Muscle of leg (tissue), 11 donors: ENCODE measurements around the gene SGK1. TPM values are rescaled to one million over a fixed set of nuclear protein-coding genes. Genes with fewer than 3 reads are reported as not detected.
"Not testable (repeated sequence)": the region's sequence is repeated elsewhere in the genome, so short reads cannot be mapped to it uniquely, and the experiment has no call there.

Experiments used
- DNase-seq: peaks from one replicate; pipeline ENCODE4 v3.0.0; 2013
- H3K27ac ChIP-seq: one replicate; pipeline ENCODE4 v1.5.1; 2013; ENCODE audit warnings: mild to moderate bottlenecking, low read length, control low read depth
- H3K27me3 ChIP-seq: one replicate; pipeline ENCODE4 v1.6.1; 2013; ENCODE audit warnings: low read length; ENCODE audit not compliant: control insufficient read depth, insufficient read depth
- H3K36me3 ChIP-seq: one replicate; pipeline ENCODE4 v1.6.1; 2013; ENCODE audit warnings: low read length; ENCODE audit not compliant: control insufficient read depth, insufficient read depth
- H3K4me1 ChIP-seq: one replicate; pipeline ENCODE4 v1.6.1; 2013; ENCODE audit warnings: low read length; ENCODE audit not compliant: control insufficient read depth, insufficient read depth
- H3K4me3 ChIP-seq: one replicate; pipeline ENCODE4 v1.5.1; 2013; ENCODE audit warnings: low read length, control low read depth
- H3K9me3 ChIP-seq: replicated peaks from 2 replicates; pipeline ENCODE4 v1.6.1; 2013; ENCODE audit warnings: low read depth, low read length; ENCODE audit not compliant: control insufficient read depth
- WGBS: methylation state at CpG from one replicate; pipeline ENCODE4 v1.1.5; 2013; ENCODE audit warnings: missing lambda C conversion rate; ENCODE audit not compliant: insufficient coverage; 5-methylcytosine and 5-hydroxymethylcytosine counted together
- polyA plus RNA-seq, 8 donors: library from polyadenylated mRNA; unstranded; fragments of 120-200 nt; gene quantifications; one replicate each; pipeline versions ENCODE4 v1.2.1 to v1.2.3, GENCODE V29; 2013; ENCODE audit warnings: inconsistent platforms in 1 of 8, low replicate concordance in 1 of 8; ENCODE audit not compliant: insufficient read length in 8 of 8, insufficient read depth in 1 of 8
- total RNA-seq: library from RNA; stranded (reverse); fragments of 120-200 nt; gene quantifications from one replicate; pipeline ENCODE4 v1.2.4, GENCODE V29; 2013

The SGK1 gene
- total and polyA plus RNA-seq, 9 donors = 17.4 to 32.2 (median 19.4) TPM

- H3K4me3 ChIP-seq = no peak overlapping the region
- H3K27me3 ChIP-seq = no peaks in the 10 kb centered on the region
- no peak overlapping the region for H3K27ac ChIP-seq
- 57% methylated on average over 3 of the region's 3 CpGs for WGBS
- no peaks in the 10 kb centered on the region for H3K9me3 ChIP-seq
- no peaks in the 10 kb centered on the region for H3K4me1 ChIP-seq
- no peak for DNase-seq
- no peaks in the 10 kb centered on the region for H3K36me3 ChIP-seq
Measured at GRCh38 chr6:134309227-134309626, 8.7 kb downstream of the SGK1 start.

GRCh38 chr6:134308800-134309199, 9.1 kb downstream of the SGK1 start:
- H3K27ac ChIP-seq = no peak overlapping the region
- H3K27me3 ChIP-seq = no peaks in the 10 kb centered on the region
- H3K36me3 ChIP-seq = no peaks in the 10 kb centered on the region
- H3K9me3 ChIP-seq = no peaks in the 10 kb centered on the region
- H3K4me1 ChIP-seq = no peaks in the 10 kb centered on the region
- WGBS = 43% methylated on average over 1 of the region's 9 CpGs
- DNase-seq = no peak
- H3K4me3 ChIP-seq = no peak overlapping the region

GRCh38 chr6:134307870-134308269, 10.0 kb downstream of the SGK1 start:
- no peak overlapping the region for H3K27ac ChIP-seq
- H3K36me3 ChIP-seq = no peaks in the 10 kb centered on the region
- no peaks in the 10 kb centered on the region for H3K9me3 ChIP-seq
- DNase-seq = no peak
- H3K4me3 ChIP-seq = no peak overlapping the region
- no peaks in the 10 kb centered on the region for H3K4me1 ChIP-seq
- 80% methylated on average over 2 of the region's 5 CpGs for WGBS
- H3K27me3 ChIP-seq = no peaks in the 10 kb centered on the region

GRCh38 chr6:134307075-134307474, 10.8 kb downstream of the SGK1 start:
- H3K9me3 ChIP-seq = no peaks in the 10 kb centered on the region
- no peaks in the 10 kb centered on the region for H3K36me3 ChIP-seq
- DNase-seq = no peak
- H3K4me1 ChIP-seq = no peaks in the 10 kb centered on the region
- H3K27me3 ChIP-seq = no peaks in the 10 kb centered on the region
- WGBS = no CpG with 5 or more reads among the region's 6 CpGs
- no peak overlapping the region for H3K27ac ChIP-seq
- no peak overlapping the region for H3K4me3 ChIP-seq

GRCh38 chr6:134304381-134304780, 13.5 kb downstream of the SGK1 start:
- H3K9me3 ChIP-seq, H3K4me1 ChIP-seq, DNase-seq, H3K27ac ChIP-seq, H3K4me3 ChIP-seq, H3K36me3 ChIP-seq, H3K27me3 ChIP-seq: not testable (repeated sequence)
- WGBS = 92% methylated on average over 2 of the region's 6 CpGs

- no CpG with 5 or more reads among the region's 6 CpGs for WGBS
- no peaks in the 10 kb centered on the region for H3K27me3 ChIP-seq
- H3K27ac ChIP-seq = no peak overlapping the region
- H3K36me3 ChIP-seq = no peaks in the 10 kb centered on the region
- no peaks in the 10 kb centered on the region for H3K4me1 ChIP-seq
- H3K4me3 ChIP-seq = no peak overlapping the region
- no peak for DNase-seq
- no peaks in the 10 kb centered on the region for H3K9me3 ChIP-seq
Measured at GRCh38 chr6:134303891-134304290, 14.0 kb downstream of the SGK1 start.

- WGBS = no CpG with 5 or more reads among the region's 3 CpGs
- Histone ChIP-seq H3K36me3 (no peaks in the 10 kb centered on the region), H3K27ac (no peak overlapping the region), H3K4me1 (peaks cover 10% of the 10 kb centered on the region), H3K27me3 (no peaks in the 10 kb centered on the region), H3K9me3 (no peaks in the 10 kb centered on the region), H3K4me3 (no peak overlapping the region)
- DNase-seq = peak; percentile 20
Measured at GRCh38 chr6:134299236-134299635, 18.7 kb downstream of the SGK1 start.

- Histone ChIP-seq H3K4me3 (no peak overlapping the region), H3K27me3 (no peaks in the 10 kb centered on the region), H3K4me1 (peaks cover 10% of the 10 kb centered on the region), H3K9me3 (no peaks in the 10 kb centered on the region), H3K27ac (peak overlapping the region; percentile 76), H3K36me3 (no peaks in the 10 kb centered on the region)
- no peak for DNase-seq
- 100% methylated on average over 1 of the region's 7 CpGs for WGBS
Measured at GRCh38 chr6:134296762-134297161, 21.1 kb downstream of the SGK1 start.

GRCh38 chr6:134295953-134296553, 21.9 kb downstream of the SGK1 start:
- H3K4me1 ChIP-seq = peaks cover 10% of the 10 kb centered on the region
- no peaks in the 10 kb centered on the region for H3K36me3 ChIP-seq
- no peaks in the 10 kb centered on the region for H3K27me3 ChIP-seq
- H3K9me3 ChIP-seq = no peaks in the 10 kb centered on the region
- DNase-seq = peak; percentile 93
- peak overlapping the region; percentile 76 for H3K27ac ChIP-seq
- no peak overlapping the region for H3K4me3 ChIP-seq
- no CpG with 5 or more reads among the region's 6 CpGs for WGBS

- Histone ChIP-seq H3K36me3 (no peaks in the 10 kb centered on the region), H3K27ac (no peak overlapping the region), H3K4me3 (no peak overlapping the region), H3K9me3 (no peaks in the 10 kb centered on the region), H3K4me1 (peaks cover 12% of the 10 kb centered on the region), H3K27me3 (no peaks in the 10 kb centered on the region)
- no peak for DNase-seq
- WGBS = 90% methylated on average over 2 of the region's 3 CpGs
Measured at GRCh38 chr6:134293659-134294161, 24.2 kb downstream of the SGK1 start.

- DNase-seq = no peak
- Histone ChIP-seq H3K27me3 (no peaks in the 10 kb centered on the region), H3K4me3 (no peak overlapping the region), H3K27ac (no peak overlapping the region), H3K36me3 (no peaks in the 10 kb centered on the region), H3K4me1 (peaks cover 9% of the 10 kb centered on the region), H3K9me3 (no peaks in the 10 kb centered on the region)
- 100% methylated on average over 1 of the region's 4 CpGs for WGBS
Measured at GRCh38 chr6:134291156-134291555, 26.8 kb downstream of the SGK1 start.
